ENCODE measurements around the gene SLC35A3.
"Not testable (repeated sequence)": the region's sequence is repeated elsewhere in the genome, so short reads cannot be mapped to it uniquely, and the experiment has no call there.

DNA sequence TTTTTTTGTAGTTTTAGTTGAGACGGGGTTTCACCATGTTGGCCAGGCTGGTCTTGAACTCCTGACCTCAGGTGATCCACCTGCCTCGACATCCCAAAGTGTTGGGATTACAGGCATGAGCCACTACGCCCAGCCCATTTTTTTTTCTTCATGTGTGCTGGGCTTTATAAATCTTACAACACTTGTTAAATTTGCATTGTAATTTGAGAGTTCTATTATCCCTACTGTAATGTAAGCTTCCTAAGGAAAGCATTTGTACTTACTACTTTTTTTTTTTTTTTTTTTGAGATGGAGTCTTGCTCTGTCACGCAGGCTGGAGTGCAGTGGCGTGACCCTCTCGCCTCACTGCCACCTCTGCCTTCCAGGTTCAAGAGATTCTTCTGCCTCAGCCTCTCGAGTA is 2.3 kb downstream of the SLC35A3 start:
- not testable (repeated sequence) for TF ChIP-seq CTCF, POLR2A, POLR2AphosphoS5, EP300 (IDR thresholded peaks at IDR 0.05)

Measured in gastroesophageal sphincter (tissue), 3 donors.